SU-DHL-6 (cell line): Measurements from ENCODE around the gene TMEM131L.

Experiments used
- H2AFZ ChIP-seq: fragments of 200-600 bp; sonication (generic); 2 replicates; pipeline ENCODE4 v1.6.1; 2014; ENCODE audit warnings: low read depth, mild to moderate bottlenecking, moderate library complexity, mixed read lengths, antibody characterized with exemption, low read length; ENCODE audit not compliant: severe bottlenecking
- H3F3A ChIP-seq: fragments of 200-600 bp; shearing (Covaris generic); 2 replicates; pipeline ENCODE4 v1.6.0; 2016; ENCODE audit warnings: antibody characterized with exemption, mild to moderate bottlenecking; ENCODE audit not compliant: insufficient read depth
- H3K27ac ChIP-seq: fragments of 200-600 bp; sonication (generic); 2 replicates; pipeline ENCODE4 v1.5.1; 2016; ENCODE audit warnings: low read depth, mild to moderate bottlenecking, low read length, moderate library complexity, mixed read lengths
- H3K27me3 ChIP-seq: fragments of 200-600 bp; sonication (generic), shearing (Covaris generic); 2 replicates; pipeline ENCODE4 v1.6.0; 2014; ENCODE audit warnings: mild to moderate bottlenecking, low read length
- H3K36me3 ChIP-seq: fragments of 200-600 bp; sonication (generic); 2 replicates; pipeline ENCODE4 v1.6.1; 2014; ENCODE audit warnings: mild to moderate bottlenecking, low read length, mixed read lengths
- H3K4me2 ChIP-seq: fragments of 300-600, 200-600 bp; shearing (Covaris generic), sonication (generic); 2 replicates; pipeline ENCODE4 v1.6.0; 2014; ENCODE audit warnings: low read length, low read depth, mild to moderate bottlenecking; ENCODE audit not compliant: poor library complexity, severe bottlenecking
- H3K4me3 ChIP-seq: fragments of 200-600 bp; sonication (generic); 2 replicates; pipeline ENCODE4 v1.5.1; 2014; ENCODE audit warnings: antibody characterized with exemption, low read length, mild to moderate bottlenecking, mixed read lengths; ENCODE audit not compliant: insufficient read depth, poor library complexity, severe bottlenecking
- H3K79me2 ChIP-seq: fragments of 200-600 bp; sonication (generic); 2 replicates; pipeline ENCODE4 v1.6.1; 2014; ENCODE audit warnings: mild to moderate bottlenecking, low read length, moderate library complexity; ENCODE audit not compliant: insufficient read depth
- H3K9ac ChIP-seq: fragments of 200-600 bp; sonication (generic); 2 replicates; pipeline ENCODE4 v1.7.0; 2014; ENCODE audit warnings: mild to moderate bottlenecking, low read length
- H3K9me2 ChIP-seq: fragments of 200-600 bp; sonication (generic); replicated peaks from 2 replicates; pipeline ENCODE4 v1.6.1; 2014; ENCODE audit warnings: low read length; ENCODE audit not compliant: insufficient read depth
- H3K9me3 ChIP-seq: fragments of 200-600 bp; sonication (generic); 2 replicates; pipeline ENCODE4 v1.6.1; 2014; ENCODE audit warnings: low read length, mixed read lengths; ENCODE audit not compliant: insufficient read depth
- H4K20me1 ChIP-seq: fragments of 200-600 bp; sonication (generic); 2 replicates; pipeline ENCODE4 v1.6.1; 2014; ENCODE audit warnings: low read depth, mild to moderate bottlenecking, antibody characterized with exemption, low read length, moderate library complexity, mixed read lengths
- EZH2phosphoT487 ChIP-seq: fragments of 200-600 bp; sonication (generic), shearing (Covaris generic); conservative IDR thresholded peaks from 2 replicates; pipeline ENCODE4 v1.6.1; 2018; ENCODE audit warnings: mild to moderate bottlenecking, antibody characterized with exemption, low read length, moderate library complexity, mixed read lengths
- TF ChIP-seq, protein P1 (sequence below): fragments of 200-600 bp; sonication (generic); IDR thresholded peaks from one replicate; pipeline ENCODE4 v1.5.1; 2017; ENCODE audit warnings: antibody characterized with exemption, mild to moderate bottlenecking, low read length, moderate library complexity; ENCODE audit not compliant: insufficient read depth, poor library complexity, severe bottlenecking

The TMEM131L gene

DNA sequence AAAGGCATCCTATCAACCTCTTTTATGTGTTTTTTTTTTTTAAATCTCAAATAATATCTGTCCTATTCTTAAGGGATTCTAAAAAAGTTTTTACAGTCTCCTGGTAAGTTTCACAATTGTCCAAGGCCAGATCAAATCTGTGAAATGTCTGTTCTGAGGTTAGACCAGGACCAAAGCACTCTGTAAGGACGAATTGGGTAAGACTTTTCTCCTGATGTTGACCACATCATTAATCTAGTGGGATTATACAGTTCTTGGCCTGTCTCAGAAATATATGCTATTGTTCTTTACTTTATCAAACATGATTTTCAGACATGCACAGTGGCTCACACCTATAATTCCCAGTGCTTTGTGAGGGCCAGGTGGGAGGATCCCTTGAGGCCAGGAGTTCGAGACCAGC, 45.8 kb upstream of the TMEM131L start:
- peak overlapping the region; percentile 63 for H3K9ac ChIP-seq
- peak overlapping the region; percentile 90 for H3K27ac ChIP-seq
- H3F3A ChIP-seq, result peaks cover 64% of the 10 kb centered on the region
- no peaks in the 10 kb centered on the region for H4K20me1 ChIP-seq
- TF ChIP-seq EZH2phosphoT487, result no peak
- TF ChIP-seq, protein P1, sequence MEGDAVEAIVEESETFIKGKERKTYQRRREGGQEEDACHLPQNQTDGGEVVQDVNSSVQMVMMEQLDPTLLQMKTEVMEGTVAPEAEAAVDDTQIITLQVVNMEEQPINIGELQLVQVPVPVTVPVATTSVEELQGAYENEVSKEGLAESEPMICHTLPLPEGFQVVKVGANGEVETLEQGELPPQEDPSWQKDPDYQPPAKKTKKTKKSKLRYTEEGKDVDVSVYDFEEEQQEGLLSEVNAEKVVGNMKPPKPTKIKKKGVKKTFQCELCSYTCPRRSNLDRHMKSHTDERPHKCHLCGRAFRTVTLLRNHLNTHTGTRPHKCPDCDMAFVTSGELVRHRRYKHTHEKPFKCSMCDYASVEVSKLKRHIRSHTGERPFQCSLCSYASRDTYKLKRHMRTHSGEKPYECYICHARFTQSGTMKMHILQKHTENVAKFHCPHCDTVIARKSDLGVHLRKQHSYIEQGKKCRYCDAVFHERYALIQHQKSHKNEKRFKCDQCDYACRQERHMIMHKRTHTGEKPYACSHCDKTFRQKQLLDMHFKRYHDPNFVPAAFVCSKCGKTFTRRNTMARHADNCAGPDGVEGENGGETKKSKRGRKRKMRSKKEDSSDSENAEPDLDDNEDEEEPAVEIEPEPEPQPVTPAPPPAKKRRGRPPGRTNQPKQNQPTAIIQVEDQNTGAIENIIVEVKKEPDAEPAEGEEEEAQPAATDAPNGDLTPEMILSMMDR, result no peak
- H3K27me3 ChIP-seq, result no peaks in the 10 kb centered on the region
- no peak overlapping the region for H3K4me3 ChIP-seq
- peak overlapping the region; percentile 42 for H2AFZ ChIP-seq
- no peaks in the 10 kb centered on the region for H3K9me3 ChIP-seq
- H3K79me2 ChIP-seq, result peaks cover 4% of the 10 kb centered on the region; the same call in 1 of the 2 replicates
- H3K9me2 ChIP-seq, result no peaks in the 10 kb centered on the region
- peak overlapping the region; percentile 92 for H3K4me2 ChIP-seq
- H3K36me3 ChIP-seq, result no peaks in the 10 kb centered on the region

GRCh38 chr4:153421941-153422340, 44.2 kb upstream of the TMEM131L start:
- peak overlapping the region; percentile 27 for H3K9ac ChIP-seq
- peak overlapping the region; percentile 28 for H2AFZ ChIP-seq
- H3K9me2 ChIP-seq, result no peaks in the 10 kb centered on the region
- TF ChIP-seq, protein P1, result no peak
- no peaks in the 10 kb centered on the region for H3K27me3 ChIP-seq
- H3K9me3 ChIP-seq, result no peaks in the 10 kb centered on the region
- H4K20me1 ChIP-seq, result no peaks in the 10 kb centered on the region
- H3K79me2 ChIP-seq, result peaks cover 4% of the 10 kb centered on the region; the same call in 1 of the 2 replicates
- no peak overlapping the region for H3K4me3 ChIP-seq
- peaks cover 68% of the 10 kb centered on the region for H3F3A ChIP-seq
- H3K27ac ChIP-seq, result peak overlapping the region; percentile 90
- H3K4me2 ChIP-seq, result peak overlapping the region; percentile 63
- H3K36me3 ChIP-seq, result no peaks in the 10 kb centered on the region

DNA sequence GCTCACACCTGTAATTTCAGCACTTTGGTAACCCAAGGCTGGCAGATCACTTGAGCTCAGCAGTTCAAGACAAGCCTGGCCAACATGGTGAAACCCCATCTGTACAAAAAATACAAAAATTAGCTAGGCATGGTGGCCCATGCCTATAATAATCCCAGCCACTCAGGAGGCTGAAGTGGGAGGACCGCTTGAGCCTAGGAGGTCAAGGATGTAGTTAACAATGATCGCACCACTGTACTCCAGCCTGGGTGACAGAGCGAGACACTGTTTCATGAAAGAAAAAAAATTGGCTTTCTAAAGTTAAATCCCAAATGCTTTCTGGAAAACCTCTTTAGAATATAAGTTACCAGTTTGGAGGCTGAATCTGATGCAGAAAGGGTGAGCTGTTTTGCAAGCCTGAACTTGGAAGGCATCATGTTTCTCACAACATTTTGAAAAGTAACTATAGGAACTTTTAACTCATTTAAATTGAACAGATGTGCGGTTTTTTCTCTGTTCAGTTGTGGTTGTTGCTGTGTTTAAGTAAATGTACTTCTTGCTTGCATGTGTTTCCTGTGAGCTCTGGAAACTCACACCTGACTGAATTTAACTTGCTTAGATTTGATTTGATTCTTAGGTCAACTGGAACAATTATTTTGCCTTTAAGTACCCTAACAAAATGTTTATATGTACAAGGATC, 39.8 kb upstream of the TMEM131L start:
- Histone ChIP-seq H3K9ac (peak overlapping the region; percentile 52), H3K4me3 (peak overlapping the region; percentile 38), H3K36me3 (no peaks in the 10 kb centered on the region), H3F3A (peaks cover 59% of the 10 kb centered on the region), H3K9me3 (no peaks in the 10 kb centered on the region), H3K27me3 (no peaks in the 10 kb centered on the region), H3K79me2 (no peaks in the 10 kb centered on the region), H3K4me2 (peak overlapping the region; percentile 84), H4K20me1 (no peaks in the 10 kb centered on the region), H3K9me2 (no peaks in the 10 kb centered on the region), H2AFZ (peak overlapping the region; percentile 12), H3K27ac (peak overlapping the region; percentile 100)
- no peak for TF ChIP-seq EZH2phosphoT487
- TF ChIP-seq, protein P1, result no peak
